GM12875 (cell line): ENCODE data around the gene EPHA4.

Experiments used
- H3K4me3 ChIP-seq: one replicate; pipeline ENCODE4 v1.5.1; 2011; ENCODE audit warnings: low read depth, low read length, control low read depth
- CTCF ChIP-seq: IDR thresholded peaks from 2 replicates; pipeline ENCODE4 v1.5.1; 2011; ENCODE audit warnings: low read depth, mild to moderate bottlenecking, control low read depth, inconsistent platforms, low read length, moderate library complexity, borderline replicate concordance; ENCODE audit not compliant: insufficient read depth

EPHA4 gene

GRCh38 chr2:221480821-221481220 lies 91.3 kb downstream of the EPHA4 start:
- no peak for TF ChIP-seq CTCF
- no peak overlapping the region for H3K4me3 ChIP-seq

- no peak for TF ChIP-seq CTCF
- no peak overlapping the region for H3K4me3 ChIP-seq
Observed at GRCh38 chr2:221480163-221480562, 91.9 kb downstream of the EPHA4 start.

- no peak for TF ChIP-seq CTCF
- H3K4me3 ChIP-seq = no peak overlapping the region
Observed at GRCh38 chr2:221478485-221478863, 93.6 kb downstream of the EPHA4 start.

- TF ChIP-seq CTCF = no peak
Observed at GRCh38 chr2:221477714-221478484, 94.2 kb downstream of the EPHA4 start.

GRCh38 chr2:221476195-221476594 lies 95.9 kb downstream of the EPHA4 start:
- TF ChIP-seq CTCF = no peak
- H3K4me3 ChIP-seq = no peak overlapping the region

More at GRCh38 chr2:221477714-221478484, 94.2 kb downstream of the EPHA4 start:
- H3K4me3 ChIP-seq = no peak overlapping the region

- H3K4me3 ChIP-seq = no peak overlapping the region
- TF ChIP-seq CTCF = no peak
Observed at GRCh38 chr2:221473451-221473850, 98.7 kb downstream of the EPHA4 start.

GRCh38 chr2:221468317-221468716 lies 103.8 kb downstream of the EPHA4 start:
- no peak for TF ChIP-seq CTCF

More at GRCh38 chr2:221468317-221468716, 103.8 kb downstream of the EPHA4 start:
- H3K4me3 ChIP-seq = no peak overlapping the region
